Colon (tissue), 2 donors: ENCODE data around the gene GPR143.
"Not testable (repeated sequence)": the region's sequence is repeated elsewhere in the genome, so short reads cannot be mapped to it uniquely, and the experiment has no call there.

Experiments used
- FAIRE-seq: peaks from 2 replicates; lab custom pipeline; 2012; peaks lifted over from hg19 to GRCh38; lab: Jason Lieb, UNC
- donor health status: control.
- donor health status: control.

GPR143 gene

GRCh38 chrX:9768321-9768839, 2.7 kb upstream of the GPR143 start:
- not testable (repeated sequence) for FAIRE-seq

DNA sequence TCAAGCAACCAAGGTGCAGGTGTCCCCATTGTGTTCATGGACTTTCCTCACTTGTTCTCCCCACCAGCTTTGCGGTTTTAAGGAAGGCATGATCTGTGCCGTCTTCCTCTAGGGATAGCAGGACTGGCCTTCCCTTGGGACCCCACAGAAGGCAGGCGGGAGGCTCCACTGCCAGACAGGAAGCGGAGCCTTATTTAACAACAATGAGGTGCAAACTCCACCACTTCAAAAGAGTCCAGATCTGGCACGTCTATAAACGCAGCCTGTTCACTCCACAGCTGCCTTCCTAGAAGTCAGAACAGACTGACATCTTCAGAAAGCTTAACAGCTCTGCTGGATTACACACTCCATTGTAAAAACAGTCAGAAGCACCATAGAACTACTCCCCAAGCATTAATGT, 1.7 kb upstream of the GPR143 start:
- FAIRE-seq, result no peak

DNA sequence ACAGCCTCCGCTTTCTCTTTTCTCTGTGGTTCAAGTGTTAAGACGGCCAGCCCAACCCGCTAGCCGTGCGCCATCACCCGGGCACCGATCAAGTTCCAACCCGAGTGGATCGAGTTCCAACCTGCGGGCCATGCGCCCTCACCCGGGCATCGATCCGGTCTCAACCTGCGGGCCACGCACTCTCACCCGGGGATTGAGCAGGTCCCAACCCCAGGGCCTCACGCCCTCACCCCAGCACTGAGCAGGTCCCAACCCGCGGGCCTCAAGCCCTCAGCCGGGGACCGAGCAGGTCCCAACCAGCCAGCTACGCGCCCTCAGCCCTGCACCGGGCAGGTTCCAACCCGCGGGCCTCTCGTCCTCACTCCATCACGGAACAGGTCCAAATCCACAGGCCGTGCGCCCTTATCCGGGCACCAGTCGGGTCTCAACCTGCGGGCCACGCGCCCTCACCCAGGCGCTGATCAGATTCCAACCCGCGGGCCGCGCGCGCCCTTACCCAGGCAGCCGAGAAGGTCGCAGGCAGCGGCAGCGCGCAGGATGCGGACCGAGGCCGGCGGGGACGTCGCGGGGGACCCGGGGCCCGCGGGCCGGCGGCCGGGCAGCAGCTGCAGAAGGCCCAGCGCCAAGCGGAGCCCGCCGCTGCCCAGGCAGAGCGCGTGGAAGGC, 443 bp downstream of the GPR143 start:
- FAIRE-seq, result no peak

GRCh38 chrX:9759337-9759736, 6.3 kb downstream of the GPR143 start:
- FAIRE-seq, result no peak

- no peak for FAIRE-seq
These were observed 7.5 kb downstream of the GPR143 start for GRCh38 chrX:9758021-9758638.

DNA sequence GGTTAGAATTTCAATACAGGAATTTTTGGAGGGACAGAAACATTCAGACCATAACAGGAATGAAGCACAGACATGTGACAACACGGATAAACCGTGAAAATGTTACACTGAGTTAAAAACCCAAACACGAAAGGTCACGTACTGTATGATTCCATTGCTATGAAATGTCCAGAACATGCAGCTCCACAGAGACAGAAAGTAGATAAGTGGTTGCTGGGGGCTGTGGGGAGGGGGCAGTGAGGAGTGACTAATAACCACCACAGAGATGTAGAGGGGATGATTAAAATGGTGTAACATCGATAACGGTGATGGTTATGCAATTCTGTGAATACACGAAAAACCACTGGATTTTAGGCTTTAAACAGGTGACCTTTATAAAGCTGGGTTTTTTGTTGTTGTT, 8.3 kb downstream of the GPR143 start:
- FAIRE-seq, result no peak

DNA sequence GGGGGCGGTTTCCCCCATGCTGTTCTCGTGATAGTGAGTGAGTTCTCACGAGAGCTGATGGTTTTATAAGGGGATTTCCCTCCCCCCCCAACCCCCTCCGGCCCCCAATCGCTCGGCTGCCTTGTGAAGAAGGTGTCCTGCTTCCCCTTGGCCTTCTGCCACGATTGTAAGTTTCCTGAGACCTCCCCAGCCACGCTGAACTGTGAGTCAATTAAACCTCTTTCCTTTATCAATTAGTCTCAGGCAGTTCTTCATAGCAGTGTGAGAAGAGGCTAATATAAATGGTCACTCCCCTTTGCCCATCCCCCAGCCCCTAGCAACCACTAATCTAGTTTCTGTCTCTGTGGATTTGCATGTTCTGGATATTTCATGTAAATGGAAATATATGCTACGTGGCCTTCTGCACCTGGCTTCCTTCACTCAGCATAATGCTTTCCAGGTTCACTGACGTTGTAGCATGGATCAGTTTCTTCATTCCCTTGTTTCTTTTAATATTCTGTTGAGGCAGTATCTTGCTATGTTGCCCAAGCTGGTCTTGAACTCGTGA, 16.4 kb downstream of the GPR143 start:
- no peak for FAIRE-seq

DNA sequence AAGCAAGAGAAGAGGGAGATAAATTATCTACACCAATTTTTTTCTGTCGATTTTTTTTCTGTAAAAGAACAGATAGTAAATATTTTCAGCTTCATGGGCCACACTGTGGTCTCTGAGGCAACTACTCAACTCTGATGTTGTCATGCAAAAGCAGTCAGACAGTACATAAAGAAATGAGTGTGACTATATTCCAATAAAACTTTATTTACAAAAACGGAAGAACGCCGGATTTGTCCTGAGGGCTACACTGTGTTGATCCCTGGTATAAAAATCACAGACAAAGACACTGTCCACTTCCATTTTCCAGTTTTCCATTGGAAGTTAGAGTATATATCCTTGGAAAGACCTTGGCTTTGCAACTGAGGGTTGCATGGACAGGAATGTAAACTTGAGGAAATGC, 18.0 kb downstream of the GPR143 start:
- no peak for FAIRE-seq

GRCh38 chrX:9746148-9746888, 19.3 kb downstream of the GPR143 start:
- FAIRE-seq, result no peak

DNA sequence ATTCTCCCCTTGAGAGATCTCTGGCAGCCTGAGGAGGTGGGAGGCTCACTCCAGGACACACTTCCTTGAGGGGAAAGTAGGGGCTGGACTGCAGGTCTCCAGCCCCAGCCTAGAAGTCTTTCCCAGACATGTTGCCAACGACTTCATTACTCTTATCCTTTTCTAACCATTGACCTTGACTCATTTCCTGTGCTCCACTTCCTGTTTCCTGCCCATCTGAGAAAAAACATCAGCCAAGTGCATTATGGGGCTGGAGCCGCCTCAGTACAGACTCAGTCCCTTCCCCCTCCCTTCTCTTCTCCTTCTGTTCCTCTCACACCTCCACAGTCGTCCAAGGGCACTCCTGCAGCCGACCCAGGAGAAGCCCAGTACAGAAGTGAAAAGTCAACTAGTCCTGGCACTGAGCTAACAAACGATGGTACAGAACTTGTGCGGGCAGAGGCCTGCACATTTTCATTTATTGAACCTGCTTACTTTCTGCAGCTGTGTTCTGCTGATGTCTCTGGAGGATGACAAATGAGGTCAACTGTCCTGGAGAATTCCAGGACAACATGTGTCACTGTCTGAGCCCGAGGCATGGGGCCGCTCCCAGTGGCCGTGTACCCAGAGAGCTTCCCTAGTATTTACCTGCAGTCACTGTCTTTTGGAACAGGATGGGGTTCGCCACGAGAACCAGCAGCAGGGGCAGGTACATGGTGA, 20.1 kb downstream of the GPR143 start:
- no peak for FAIRE-seq

DNA sequence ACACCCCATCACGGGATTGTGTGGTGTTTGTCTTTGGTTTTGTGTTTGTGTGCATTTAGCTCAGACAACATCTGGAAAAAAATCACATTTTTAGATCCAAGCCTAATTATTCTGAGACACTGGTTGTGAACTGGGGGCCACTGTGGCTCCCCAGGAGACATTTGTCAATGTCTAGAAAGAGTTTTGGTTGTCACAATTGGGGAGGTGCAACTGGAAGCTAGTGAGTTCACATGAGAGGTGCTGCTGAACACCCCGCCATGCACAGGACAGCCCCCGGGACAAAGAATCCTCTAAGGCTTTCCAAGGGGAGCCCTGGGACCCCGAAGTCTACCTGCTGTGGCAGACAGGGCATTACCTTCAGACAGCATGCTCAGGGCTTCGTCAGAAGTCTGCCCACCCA, 26.5 kb downstream of the GPR143 start:
- FAIRE-seq, result no peak

- no peak for FAIRE-seq
These were observed 27.5 kb downstream of the GPR143 start for GRCh38 chrX:9738151-9738550.

- no peak for FAIRE-seq
These were observed 28.3 kb downstream of the GPR143 start for GRCh38 chrX:9737363-9737762.

GRCh38 chrX:9730752-9731151, 34.9 kb downstream of the GPR143 start:
- FAIRE-seq, result no peak

DNA sequence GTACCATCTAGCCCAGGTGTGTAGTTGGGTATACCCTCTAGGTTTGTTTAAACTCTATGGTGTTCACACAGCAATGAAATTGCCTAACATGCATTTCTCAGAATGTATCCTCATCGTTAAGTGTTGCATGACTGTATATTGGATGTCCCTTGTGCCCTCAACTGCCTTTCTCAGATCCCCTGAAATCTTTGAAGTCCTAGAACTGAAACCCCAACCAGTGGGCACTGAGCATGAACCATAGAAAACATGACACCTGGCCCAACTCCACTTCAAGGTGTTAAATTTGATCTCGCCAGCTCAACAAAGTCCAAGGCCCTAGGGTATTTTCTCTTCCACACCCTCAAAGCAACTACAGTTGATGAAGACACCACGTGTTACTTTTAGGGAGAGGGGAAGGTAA, 35.6 kb downstream of the GPR143 start:
- no peak for FAIRE-seq

GRCh38 chrX:9729171-9729885, 36.3 kb downstream of the GPR143 start:
- FAIRE-seq, result no peak

DNA sequence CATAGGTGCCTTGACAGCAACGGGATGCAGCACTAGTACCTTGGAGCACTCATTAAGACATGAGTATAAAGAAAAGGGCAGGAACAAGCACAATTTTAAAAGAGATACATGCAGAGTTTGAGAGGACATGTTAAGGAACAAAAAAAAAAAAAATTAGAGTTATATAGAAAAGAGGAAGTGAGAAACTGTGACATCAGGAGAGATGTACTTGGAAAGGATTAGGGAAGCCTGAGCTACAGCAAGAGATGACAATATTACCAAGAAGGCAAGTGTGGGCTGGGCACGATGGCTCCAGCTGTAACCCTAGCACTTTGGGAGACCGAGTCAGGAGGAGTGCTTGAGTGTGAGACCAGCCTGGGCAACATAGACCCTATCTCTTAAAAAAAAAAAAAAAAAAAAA, 37.4 kb downstream of the GPR143 start:
- no peak for FAIRE-seq

GRCh38 chrX:9724711-9725110, 40.9 kb downstream of the GPR143 start:
- no peak for FAIRE-seq

GRCh38 chrX:9717376-9717775, 48.3 kb downstream of the GPR143 start:
- no peak for FAIRE-seq

GRCh38 chrX:9710332-9710731, 55.3 kb downstream of the GPR143 start:
- FAIRE-seq, result no peak

DNA sequence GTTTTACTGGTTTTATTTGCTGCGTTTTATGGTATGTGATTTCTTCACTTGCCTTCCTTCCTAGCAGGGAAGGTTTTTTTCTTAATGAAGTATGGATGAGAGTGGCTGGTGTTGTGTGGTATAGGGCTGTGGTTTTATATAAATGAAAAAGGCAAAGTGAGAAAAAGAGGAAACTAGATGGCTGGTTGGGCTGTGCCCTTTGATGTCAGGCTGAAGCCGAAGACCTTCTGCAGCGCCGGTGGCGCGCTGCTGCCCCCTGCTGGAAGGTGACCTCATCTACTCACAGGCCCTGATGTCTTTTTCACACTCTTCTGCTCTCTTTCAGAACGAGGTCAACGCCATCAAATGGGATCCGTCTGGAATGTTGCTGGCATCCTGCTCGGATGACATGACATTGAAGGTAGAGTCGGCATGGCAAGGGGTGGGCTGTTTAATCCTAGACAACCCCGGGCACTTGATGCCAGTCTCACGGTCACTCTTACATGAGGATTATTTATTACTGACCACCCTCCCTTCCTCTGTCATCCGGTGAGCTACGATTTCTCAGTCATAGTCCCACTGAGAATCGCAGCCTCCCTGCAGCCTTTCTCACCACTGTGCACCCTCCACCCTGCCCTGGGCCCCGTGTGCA, 56.6 kb downstream of the GPR143 start:
- FAIRE-seq, result peak; percentile 93
